NCI-H2196 treated with DMSO at 0.1 percent for 48 hours (cell line): Measurements from ENCODE around the gene FAM107B.

Experiments used
- DNase-seq: peaks from one replicate; lab custom pipeline; 2025; ENCODE audit not compliant: unreplicated experiment; lab: John Stamatoyannopoulos, UW

FAM107B gene

GRCh38 chr10:14476006-14476405 lies 298.7 kb downstream of the FAM107B start:
- no peak for DNase-seq

GRCh38 chr10:14474656-14475055 lies 300.0 kb downstream of the FAM107B start:
- DNase-seq: no peak

- no peak for DNase-seq
Measured at GRCh38 chr10:14470920-14471319, 303.8 kb downstream of the FAM107B start.

GRCh38 chr10:14468726-14469125 lies 306.0 kb downstream of the FAM107B start:
- DNase-seq: no peak
